Upper lobe of right lung (tissue), 1 donor: ENCODE data around the gene CALML5. TPM values are rescaled to one million over a fixed set of nuclear protein-coding genes. Genes with fewer than 3 reads are reported as not detected.

ENCODE experiments used
- ATAC-seq: fragments of 200-7000 bp; cut with Tn5 transposase; one replicate; pipeline ENCODE4 v1.9.1; 2020; ENCODE audit warnings: mild to moderate bottlenecking, moderate library complexity
- DNase-seq: peaks from one replicate; pipeline ENCODE4 v3.0.0-alpha.2; 2020
- H3K27ac ChIP-seq: fragments of 200-600 bp; one replicate; pipeline ENCODE4 v1.8.0; 2022
- H3K27me3 ChIP-seq: fragments of 200-600 bp; one replicate; pipeline ENCODE4 v1.8.0; 2022; ENCODE audit warnings: mild to moderate bottlenecking
- H3K36me3 ChIP-seq: fragments of 200-600 bp; one replicate; pipeline ENCODE4 v1.8.0; 2022
- H3K4me1 ChIP-seq: fragments of 200-600 bp; one replicate; pipeline ENCODE4 v1.8.0; 2022
- H3K4me3 ChIP-seq: fragments of 200-600 bp; one replicate; pipeline ENCODE4 v1.8.0; 2022; ENCODE audit warnings: mild to moderate bottlenecking
- H3K9me3 ChIP-seq: fragments of 200-600 bp; one replicate; pipeline ENCODE4 v1.8.0; 2022
- intact Hi-C: fragments of 100-400 bp; cut with DNase I; formaldehyde crosslinking; loops from one replicate; pipeline ENCODE4 v1.11.0; 2022
- total RNA-seq: library from RNA; stranded (reverse); fragmentation: NEBNext Ultra II Directional; extraction: Animal tissue kit (Norgen Biotek cat#: 25700); gene quantifications from one replicate; pipeline ENCODE4 v1.2.1, GENCODE V29; 2021
- TF ChIP-seq, protein P1 (sequence below): fragments of 200-600 bp; IDR thresholded peaks from one replicate; pipeline ENCODE4 v1.8.0; 2022; ENCODE audit warnings: antibody characterized with exemption
- donor health status: DM: no; HTN: yes; CAD: no; lungs with severe emphysema.

The CALML5 gene
- total RNA-seq, 1 donor from 2014 or later = not detected

DNA sequence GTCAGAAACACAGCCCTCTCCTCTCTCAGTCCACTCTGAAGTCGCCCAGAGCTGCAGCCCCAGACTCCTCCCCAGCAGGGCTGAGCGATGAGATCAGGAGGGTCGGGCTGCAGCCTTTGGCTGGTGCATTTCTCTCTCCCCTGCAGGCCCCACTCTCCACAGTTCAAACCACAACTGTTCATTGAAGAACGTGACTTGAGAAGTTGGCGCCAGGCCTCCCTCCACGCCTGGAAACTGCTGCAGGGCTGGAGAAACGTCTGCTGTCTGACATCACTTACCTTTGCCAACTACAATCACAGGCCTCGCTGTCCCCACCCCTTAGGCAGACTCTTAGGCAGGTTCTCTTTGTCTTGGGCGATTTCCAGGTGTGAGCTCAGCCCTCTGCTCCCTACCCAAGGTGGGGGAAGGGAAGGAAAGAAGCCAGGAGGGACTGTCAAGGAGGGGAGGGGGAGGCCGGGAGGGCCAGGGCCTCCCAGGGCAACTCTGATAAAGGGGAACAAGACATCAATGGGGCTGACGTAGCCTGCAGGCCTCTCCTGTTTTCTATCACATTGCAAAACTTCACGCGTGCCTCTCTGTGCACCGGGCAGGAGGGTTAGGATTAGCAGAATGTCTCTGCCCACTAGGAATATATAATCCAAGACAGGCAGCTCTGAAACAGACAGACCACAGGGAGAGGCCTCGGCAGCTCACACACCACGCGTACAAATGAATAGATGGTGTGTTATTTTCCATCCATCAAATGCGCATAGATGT is 32.7 kb downstream of the CALML5 start:
- Histone ChIP-seq H3K4me3 (no peak overlapping the region), H3K36me3 (no peaks in the 10 kb centered on the region), H3K4me1 (no peaks in the 10 kb centered on the region), H3K27ac (peak overlapping the region; percentile 73), H3K27me3 (no peaks in the 10 kb centered on the region), H3K9me3 (no peaks in the 10 kb centered on the region)
- ATAC-seq (peak; percentile 89), DNase-seq (peak; percentile 84)
- TF ChIP-seq, protein P1, sequence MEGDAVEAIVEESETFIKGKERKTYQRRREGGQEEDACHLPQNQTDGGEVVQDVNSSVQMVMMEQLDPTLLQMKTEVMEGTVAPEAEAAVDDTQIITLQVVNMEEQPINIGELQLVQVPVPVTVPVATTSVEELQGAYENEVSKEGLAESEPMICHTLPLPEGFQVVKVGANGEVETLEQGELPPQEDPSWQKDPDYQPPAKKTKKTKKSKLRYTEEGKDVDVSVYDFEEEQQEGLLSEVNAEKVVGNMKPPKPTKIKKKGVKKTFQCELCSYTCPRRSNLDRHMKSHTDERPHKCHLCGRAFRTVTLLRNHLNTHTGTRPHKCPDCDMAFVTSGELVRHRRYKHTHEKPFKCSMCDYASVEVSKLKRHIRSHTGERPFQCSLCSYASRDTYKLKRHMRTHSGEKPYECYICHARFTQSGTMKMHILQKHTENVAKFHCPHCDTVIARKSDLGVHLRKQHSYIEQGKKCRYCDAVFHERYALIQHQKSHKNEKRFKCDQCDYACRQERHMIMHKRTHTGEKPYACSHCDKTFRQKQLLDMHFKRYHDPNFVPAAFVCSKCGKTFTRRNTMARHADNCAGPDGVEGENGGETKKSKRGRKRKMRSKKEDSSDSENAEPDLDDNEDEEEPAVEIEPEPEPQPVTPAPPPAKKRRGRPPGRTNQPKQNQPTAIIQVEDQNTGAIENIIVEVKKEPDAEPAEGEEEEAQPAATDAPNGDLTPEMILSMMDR = no peak
- intact Hi-C loops = no loop called here

DNA sequence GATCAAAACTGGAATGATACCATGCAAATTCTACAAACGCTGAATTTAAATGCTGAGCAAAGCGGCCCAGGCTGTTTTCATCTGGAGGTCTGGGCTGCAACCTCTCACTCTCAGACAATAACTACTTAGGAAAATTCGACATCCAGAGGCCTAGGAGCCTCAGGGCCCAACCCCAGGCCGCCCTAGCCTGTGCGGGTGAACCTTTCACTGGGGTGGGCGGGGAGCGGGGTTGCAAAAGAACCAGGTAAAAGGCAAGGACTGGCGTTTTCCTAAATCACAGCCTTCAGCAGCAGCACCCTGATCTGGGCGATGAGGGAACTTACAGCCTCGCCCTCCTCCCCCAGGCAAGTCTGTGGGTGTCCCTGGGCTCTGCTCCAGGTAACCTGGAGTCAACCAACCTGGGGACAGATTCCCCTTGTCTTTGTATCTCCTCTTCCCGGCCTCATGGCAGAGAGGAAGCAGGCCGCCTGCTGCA is 33.4 kb downstream of the CALML5 start:
- peak; percentile 58 for DNase-seq
- H3K36me3 ChIP-seq = no peaks in the 10 kb centered on the region
- H3K4me1 ChIP-seq = no peaks in the 10 kb centered on the region
- no peaks in the 10 kb centered on the region for H3K9me3 ChIP-seq
- H3K27ac ChIP-seq = peak overlapping the region; percentile 73
- H3K27me3 ChIP-seq = no peaks in the 10 kb centered on the region
- TF ChIP-seq, protein P1 = no peak
- no peak overlapping the region for H3K4me3 ChIP-seq
- no peak for ATAC-seq
- intact Hi-C loops = no loop called here

DNA sequence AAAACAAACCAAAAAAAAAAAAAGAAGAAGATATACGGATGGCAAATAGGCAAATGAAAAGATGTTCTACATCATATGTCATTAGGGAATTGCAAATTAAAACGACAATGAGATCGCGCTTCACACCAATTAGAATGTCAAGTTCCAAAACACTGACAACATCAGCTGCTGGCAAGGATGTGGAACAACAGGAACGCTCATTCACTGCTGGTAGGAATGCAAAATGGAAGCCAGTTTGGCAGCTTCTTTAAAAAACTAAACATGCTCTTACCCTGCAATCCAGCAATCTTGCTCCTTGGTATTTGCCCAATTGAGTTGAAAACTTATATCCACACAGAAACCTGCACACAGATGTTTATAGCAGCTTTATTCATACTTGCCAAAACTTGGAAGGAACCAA is 34.8 kb downstream of the CALML5 start:
- Histone ChIP-seq H3K4me1 (no peaks in the 10 kb centered on the region), H3K4me3 (no peak overlapping the region), H3K36me3 (no peaks in the 10 kb centered on the region), H3K27me3 (no peaks in the 10 kb centered on the region), H3K9me3 (no peaks in the 10 kb centered on the region), H3K27ac (no peak overlapping the region)
- intact Hi-C loops = no loop called here
- DNase-seq = no peak
- ATAC-seq = no peak
- TF ChIP-seq, protein P1 = no peak

DNA sequence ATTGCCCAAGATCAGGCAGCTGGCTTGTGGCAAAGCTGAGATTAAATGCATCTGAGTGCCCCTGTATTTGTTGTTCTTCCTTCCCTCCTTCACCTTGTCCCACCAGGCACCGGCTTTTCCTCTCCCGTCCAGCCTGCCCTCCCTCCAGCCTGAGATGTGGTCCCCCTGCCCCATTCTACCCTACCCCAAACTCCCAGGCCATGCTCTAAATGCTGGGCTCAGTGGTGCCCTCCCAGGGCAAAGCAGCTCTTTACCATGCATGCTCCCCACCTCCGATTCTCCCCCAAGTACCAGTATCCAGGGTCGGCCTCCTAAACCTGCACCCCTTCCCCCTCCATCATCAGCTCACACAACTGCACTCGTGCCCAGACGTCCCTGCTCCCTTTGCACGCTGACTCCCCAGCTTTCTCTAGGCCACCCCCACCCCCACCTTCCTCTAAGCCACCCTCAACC is 36.5 kb downstream of the CALML5 start:
- no peaks in the 10 kb centered on the region for H3K27me3 ChIP-seq
- ATAC-seq = no peak

DNA sequence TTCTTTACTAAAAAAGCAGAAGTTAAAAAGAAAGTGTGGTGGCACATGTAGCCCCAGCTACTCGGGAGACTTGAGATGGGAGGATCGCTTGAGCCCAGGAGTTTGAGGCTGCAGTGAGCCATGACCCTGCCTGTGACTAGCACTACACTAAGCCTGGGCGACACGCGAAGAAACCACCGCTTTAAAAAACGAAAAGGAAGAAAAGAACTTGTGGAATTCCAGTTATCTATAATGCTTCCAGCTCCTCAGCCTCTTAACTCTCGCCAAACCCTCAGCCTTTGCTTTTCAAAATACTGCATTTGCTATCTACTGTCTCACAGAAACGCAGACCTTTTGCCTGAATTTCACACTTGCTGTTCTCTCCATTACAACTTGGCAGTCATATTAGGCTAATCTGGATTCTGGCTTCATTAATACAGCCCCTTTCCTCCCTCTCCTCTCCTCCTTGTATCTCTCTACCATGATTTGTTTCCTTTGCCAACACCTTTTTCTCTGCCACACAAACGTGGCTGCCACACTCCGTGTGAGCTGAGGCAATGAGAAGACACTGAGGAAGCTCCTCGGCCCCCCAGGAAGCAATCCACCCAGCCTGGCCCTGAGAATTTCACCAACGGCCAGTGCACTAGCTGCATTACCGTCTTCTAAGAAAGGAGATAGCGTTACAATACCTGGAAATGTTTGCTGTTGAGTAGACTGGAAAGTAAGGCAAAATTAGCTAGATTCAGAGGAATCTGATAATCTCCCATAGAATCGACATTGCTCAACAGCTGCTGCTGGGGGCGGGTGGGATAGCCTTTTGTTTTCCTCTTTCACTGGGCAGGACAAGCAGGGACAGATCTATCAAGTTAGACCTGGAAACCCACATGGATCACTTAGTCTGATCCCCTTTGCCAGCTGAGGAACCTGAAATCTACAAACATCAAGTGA is 37.2 kb downstream of the CALML5 start:
- Histone ChIP-seq H3K27me3 (no peaks in the 10 kb centered on the region), H3K27ac (no peak overlapping the region), H3K36me3 (peaks cover 7% of the 10 kb centered on the region), H3K9me3 (no peaks in the 10 kb centered on the region), H3K4me1 (no peaks in the 10 kb centered on the region), H3K4me3 (no peak overlapping the region)
- no peak for ATAC-seq
- no peak for DNase-seq
- TF ChIP-seq, protein P1 = no peak
- intact Hi-C loops = no loop called here

More for the DNA sequence above, 36.5 kb downstream of the CALML5 start:
- TF ChIP-seq, protein P1 = no peak
- intact Hi-C loops = no loop called here
- Histone ChIP-seq H3K4me3 (no peak overlapping the region), H3K36me3 (no peaks in the 10 kb centered on the region), H3K27ac (no peak overlapping the region), H3K9me3 (no peaks in the 10 kb centered on the region), H3K4me1 (no peaks in the 10 kb centered on the region)
- no peak for DNase-seq
